GM19240 (cell line): ENCODE measurements around the gene SECISBP2.
"Not testable (repeated sequence)": the region's sequence is repeated elsewhere in the genome, so short reads cannot be mapped to it uniquely, and the experiment has no call there.

Experiments used
- DNase-seq: peaks from one replicate; pipeline ENCODE4 v3.0.0; 2011; ENCODE audit warnings: low spot score; ENCODE audit not compliant: insufficient read length

The SECISBP2 gene

DNA sequence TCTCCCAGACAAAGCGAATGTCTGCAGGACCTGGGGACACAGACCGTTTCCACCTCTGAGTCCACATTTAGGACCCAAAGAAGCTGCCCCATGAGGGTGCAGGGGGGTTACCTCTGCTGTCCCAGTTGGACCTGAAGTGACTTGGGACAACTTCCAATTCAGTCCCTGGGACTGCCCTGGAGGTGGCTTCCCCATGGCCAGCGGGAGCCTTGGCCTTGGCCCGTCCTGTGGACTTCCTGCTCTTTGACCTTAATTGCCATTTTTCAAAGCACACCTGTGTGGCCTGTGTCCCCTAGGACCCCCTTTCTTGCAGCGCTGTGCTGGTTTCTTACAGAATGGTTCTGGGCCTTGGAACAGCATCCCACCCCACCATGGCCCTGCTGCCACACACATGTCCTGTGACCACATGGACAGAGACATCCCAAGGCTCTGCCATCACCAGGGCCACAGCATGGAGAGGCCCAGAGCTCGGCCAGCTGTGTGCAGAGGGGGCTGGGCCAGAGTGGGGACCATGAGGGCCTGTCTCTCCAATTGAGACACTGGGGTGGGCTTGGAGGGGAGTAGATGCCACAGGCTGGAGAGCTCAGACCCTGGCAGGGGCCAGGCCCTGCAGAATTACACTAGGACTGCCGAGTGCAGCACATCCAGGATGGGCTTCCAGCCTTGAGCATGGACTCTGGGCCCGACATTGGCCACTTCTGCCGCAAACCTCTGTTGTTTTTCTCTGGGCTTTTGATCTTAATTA lies 45.8 kb downstream of the SECISBP2 start:
- DNase-seq = no peak

DNA sequence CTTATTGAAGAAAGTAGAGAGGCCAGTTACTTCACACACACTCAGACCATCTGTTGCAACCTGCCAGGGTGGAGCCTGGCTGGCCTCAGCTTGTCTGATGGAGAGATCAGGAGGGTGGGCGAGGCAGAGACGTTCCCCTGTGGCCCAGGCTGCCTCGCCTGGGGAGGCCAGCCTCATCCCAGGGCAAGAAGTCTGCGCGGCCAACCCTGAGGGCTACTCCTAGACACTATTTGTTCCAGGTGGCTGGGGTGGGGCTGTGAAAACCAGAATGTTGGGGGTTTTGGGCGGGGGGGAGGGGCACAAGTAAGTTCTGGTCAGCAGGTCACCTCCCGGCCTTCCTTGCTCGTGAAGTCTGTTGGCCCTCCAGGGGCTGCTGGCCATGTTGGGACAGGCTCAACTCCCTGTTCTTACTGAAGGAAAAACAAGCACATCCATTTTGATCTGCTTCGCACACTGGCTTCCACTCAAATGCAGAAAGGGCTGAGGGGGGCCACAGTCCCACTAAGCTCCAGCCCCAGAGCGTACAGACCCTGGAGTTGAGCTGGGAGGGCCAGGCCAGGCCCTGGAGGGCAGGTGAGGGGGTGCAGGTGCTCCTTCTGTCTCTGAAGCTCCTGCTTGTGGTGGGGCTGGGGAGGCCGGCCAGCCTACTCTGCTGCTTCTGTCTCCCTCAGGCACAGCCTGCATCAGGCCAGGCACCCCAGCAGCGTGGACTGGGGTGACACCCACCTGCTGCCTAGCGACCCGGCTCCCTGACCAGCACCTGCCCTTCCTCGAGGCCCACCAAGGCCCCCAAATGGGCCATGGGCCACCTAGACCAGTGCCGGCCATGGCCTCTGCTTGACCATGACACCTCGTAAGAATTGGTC lies 46.6 kb downstream of the SECISBP2 start:
- DNase-seq = no peak

DNA sequence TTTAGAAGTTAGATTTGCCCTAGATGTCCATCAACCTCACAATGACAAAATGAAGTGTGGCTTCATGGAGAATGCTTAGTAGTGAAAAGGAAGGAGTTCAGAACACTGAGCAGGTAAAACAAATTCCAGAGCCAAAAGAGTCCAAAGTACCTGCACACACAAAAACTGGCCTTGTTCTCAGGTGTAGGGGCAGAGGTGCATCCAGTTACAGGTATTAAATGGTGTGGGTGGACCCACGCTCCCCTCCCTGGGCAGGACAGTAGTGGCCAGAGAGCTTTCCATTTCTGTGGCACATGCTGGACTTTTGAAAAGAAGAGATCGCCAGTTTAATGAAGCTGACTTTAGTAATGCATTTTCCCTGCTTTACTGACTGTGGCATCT lies 47.2 kb downstream of the SECISBP2 start:
- DNase-seq = no peak

DNA sequence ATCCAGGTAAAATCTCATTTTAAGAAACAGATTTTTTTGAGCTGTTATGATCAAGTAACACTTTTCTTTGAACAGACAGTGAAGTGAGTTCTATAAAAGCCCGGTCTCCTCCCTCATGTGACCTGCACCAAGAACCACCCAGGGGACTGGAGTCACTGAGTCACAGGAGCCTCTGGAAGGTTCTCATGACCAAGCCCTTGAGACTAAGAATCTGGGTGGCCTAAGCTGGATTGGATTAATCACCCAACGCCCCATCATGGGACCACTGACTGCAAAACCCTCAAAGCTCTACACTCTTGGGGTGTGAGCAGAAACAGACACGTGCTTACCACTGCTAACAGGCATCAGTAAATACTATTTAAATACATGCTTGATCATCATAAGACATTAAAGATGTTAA lies 48.4 kb downstream of the SECISBP2 start:
- no peak for DNase-seq

DNA sequence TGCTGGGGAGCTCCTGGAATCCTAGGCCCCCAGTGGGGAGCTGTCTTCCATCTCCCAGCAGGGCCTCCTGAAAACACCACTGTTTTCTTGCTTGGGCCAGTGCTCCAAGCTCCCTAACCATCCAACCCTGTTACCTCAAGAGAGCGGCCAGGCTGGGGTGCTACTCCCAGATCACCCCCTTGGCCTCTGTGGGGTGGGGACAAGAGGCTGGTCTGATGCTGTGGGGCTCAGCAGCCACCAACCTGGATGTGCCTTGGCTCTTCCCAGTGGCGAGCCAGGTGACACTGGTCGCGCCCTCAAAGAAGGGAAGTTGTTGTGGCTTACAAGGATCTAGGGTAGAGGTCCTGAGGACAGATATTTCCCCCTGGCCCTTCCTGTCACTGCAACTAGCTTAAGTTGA lies 49.0 kb downstream of the SECISBP2 start:
- no peak for DNase-seq

DNA sequence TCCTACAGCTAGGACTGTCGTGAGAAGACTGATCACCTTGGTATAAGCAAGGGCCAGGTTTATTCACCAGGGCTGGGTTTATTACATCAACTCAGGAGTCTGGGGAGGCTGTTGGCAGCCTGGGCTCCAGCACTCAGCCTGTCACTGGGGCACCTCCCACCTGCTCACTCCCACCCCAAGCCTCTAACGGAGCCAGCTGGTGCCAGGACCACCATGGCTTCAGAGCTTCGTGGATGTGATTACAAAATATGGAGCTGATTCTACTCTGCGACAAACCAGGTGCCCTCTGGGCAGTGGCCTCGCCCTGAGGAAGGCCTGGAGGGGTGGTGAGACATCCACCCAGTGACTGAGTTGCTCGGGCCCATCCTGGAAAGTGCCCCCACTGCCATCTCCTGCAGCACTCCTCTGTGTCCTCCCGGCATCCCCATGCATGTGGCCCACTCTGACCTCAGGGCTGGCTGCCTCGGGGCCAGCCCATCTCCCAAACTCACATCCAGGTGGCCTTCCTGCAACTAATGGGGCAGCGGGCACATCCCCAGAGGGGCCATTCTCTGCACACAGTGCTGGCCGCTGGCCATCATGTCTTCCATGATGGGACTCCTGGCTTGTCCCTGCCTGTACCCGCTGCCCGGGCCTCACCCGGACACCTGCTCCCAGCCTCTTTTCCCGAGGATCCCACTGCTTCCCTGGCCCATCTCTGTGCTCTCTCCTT lies 49.6 kb downstream of the SECISBP2 start:
- DNase-seq = no peak

DNA sequence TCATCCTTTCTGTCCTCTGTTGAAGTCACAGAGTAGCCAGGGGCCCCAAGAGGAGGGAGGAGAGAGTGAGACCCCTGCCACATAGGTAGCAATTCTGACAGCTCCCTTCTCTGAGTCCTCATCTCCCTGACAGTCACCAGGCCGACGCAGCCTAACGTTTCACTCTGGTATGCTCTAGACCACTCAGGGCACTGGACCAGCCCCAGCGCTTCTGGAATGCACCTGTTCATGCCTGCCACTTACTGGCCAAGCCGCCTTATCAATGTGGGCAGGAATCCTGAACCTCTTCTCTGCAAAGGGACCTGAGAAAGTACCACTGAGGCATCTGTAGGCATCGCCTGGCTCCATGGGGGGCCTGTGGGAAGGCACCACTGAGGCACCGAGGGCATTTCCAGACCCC lies 50.2 kb downstream of the SECISBP2 start:
- DNase-seq = no peak

DNA sequence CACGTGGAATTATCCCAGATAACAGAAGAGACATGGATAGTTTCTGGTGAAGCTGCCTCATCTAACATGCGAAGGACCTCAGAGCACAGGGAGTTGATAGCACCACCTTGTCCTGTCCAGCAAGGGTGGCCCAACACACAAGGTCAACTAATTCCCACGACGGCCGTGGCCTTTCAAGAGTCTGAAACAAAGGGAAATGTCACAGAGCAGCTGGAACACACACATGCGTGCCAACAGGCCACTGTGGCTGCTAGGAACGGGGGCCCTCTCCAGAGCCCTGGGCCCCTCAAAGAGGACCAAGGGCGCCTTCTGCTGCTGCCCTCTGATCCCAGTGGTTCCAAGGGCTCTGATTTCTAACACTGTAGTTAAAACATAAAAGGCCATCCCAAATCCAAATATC lies 50.7 kb downstream of the SECISBP2 start:
- DNase-seq = no peak

DNA sequence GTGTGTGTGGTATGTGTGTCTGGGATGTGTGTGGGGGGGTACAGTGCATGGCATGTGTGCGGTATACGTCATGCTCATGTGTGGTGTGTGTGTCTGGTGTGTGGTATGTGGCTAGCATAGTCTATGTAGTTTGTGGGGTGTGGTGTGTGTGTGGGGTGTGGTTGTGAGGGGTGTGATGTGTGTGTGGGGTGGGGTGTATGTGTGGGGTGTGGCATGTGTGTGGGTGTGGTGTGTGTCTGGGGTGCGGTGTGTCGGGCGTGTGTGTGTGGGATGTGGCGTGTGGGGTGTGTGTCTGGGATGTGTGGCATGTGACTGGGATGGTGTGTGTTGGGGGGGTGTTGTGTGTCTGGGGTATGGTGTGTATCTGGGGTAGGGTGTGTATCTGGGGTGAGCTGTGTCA lies 52.3 kb downstream of the SECISBP2 start:
- DNase-seq = no peak

DNA sequence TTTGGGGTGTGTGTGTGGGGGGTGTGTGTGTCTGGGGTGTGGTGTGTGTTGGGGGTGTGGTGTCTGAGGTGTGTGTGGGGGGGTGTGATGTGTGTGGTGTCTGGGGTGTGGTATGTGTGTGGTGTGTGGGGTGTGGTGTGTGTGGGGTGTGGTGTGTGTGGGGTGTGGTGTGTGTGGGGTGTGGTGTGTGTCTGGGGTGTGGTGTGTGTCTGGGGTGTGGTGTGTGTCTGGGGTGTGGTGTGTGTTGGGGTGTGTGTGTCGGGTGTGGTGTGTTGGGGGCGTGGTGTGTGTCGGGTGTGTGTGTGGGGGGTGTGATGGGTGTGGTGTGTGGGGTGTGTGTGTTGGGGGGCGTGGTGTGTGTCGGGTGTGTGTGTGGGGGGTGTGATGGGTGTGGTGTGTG lies 53.5 kb downstream of the SECISBP2 start:
- DNase-seq = not testable (repeated sequence)

DNA sequence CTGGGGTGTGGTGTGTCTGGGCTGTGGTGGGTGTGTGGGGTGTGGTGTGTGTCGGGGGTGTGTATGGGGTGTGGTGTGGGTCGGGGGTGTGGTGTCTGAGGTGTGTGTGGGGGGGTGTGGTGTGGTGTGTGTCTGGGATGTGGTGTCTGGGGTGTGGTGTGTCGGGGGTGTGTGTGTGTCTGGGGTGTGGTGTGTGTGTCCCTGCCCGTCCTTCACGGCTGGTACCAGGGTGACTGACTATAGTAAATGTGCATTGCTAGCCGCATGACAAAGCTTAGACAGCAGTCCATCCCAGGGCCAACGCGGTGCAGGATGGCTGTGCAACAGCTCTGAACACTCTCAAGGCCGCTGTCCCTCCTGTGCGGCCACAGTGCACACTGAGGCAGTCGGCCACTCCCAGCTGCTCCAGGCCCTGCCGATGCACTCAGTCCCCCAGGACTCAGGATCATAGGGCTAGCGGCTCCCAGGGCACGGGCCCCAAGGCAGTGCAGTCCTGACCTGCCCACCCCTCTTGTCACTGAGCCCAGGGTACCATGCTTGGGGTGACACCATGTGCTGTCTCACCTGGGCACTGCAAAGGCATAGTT lies 54.0 kb downstream of the SECISBP2 start:
- no peak for DNase-seq

DNA sequence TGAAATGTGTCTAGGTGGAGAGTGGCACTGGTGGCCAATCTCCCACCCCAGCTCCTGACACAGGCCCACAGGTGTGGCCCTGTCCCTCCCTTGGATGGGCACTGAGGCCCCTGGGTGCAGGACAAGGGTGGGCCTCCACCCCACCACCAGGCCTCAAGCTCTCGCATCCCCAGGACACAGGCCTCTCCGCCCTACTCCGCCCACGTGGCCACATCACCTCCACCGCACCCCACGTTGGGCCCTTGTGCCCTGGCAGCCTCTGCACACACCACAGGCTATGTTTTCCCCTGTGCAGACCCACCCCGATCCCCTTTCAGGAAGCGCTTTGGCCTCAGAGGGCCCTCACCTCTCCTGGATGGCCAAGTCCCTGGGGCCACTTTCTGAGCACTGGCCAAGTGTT lies 54.7 kb downstream of the SECISBP2 start:
- no peak for DNase-seq

DNA sequence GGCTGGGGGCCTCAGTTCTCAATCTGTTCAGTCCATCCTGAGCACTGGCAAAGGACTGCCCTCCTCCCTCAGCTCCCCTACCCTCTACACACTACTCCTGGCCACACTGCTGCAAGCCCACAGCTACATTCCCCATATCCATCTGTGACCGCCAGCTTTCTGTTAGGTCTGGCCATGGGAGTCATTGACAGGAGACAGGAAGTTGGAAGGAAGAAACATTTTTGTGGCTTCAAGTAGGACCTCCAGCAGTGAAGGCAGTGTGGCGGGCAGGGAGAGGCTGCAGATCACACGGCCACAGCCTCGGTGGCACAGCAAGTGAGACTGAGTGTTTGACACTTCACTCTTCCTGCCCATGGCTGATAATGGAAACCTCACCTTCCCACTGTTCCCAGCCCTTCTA lies 55.9 kb downstream of the SECISBP2 start:
- no peak for DNase-seq

DNA sequence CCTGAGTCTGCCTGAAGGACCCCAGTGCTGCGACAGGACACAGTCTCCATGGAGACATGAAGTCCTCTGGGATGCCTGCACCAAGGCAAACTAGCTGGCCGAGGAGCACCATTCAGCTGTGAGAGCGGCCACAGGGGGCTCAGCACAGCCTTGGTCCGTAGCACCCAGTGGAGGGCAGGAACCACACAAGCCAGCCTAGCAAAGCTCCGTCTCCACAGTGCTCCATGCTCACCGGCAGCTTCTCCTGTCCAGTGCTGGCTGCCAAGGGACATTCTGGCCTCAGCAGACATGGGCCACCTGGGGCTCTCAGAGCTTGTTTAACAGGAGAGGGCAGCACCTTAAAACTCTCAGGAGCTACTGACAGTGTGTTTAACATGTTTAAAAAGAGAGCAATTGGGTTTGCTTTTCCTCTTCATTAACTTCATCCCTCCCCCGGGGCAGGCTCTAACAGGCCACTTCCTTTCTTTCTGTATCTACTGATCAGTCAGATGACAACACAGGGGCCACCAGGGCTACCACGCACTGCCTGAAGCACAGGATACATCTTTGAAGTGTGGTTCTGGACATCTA lies 57.0 kb downstream of the SECISBP2 start:
- DNase-seq = peak; percentile 26

DNA sequence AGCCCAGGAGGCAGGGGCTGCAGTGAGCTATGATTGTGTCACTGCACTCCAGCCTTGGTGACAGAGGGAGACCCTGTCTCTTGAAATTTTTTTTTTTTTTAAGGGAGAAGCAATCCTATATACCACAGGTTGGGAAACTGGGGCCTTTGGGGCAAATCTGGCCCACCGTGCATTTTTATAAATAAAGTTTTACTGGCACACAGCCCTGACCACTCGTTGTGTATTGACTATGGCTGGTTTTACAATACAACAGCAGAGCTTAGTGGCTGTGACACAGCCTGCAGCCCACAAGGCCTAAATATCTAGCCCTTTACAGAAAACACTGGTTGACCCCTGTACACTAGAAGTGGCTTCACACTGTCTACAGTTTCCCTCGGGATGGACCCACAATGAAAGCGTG lies 58.0 kb downstream of the SECISBP2 start:
- no peak for DNase-seq

DNA sequence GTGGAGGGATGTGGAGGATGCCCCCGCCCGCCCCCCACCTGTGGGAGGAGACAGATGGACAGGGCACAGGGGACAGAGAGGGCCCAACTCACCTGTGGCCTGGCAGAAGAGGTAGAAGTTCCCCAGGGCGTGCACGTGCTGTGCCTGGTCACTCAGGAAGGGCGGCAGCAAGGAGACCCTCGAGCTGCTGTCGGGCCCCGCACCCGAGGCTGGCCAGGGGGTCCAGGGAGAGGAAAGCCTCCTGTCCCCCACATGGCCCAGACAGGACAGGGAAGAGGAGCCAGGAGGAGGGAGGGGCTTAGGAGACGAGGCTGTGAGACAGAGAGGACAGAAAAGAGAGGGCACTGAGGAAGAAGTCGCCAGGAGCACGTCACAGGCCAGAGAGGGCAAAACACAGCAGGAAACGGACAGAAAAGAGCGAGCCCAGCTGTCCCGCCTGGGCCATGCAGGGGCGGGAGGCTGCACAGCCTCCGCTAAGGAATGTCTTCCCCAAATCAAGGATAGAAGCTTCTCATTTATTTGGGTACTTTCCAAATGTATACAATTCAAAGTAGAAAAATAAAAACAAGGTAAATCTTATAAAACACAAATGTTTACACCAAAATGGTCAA lies 58.5 kb downstream of the SECISBP2 start:
- DNase-seq = no peak

DNA sequence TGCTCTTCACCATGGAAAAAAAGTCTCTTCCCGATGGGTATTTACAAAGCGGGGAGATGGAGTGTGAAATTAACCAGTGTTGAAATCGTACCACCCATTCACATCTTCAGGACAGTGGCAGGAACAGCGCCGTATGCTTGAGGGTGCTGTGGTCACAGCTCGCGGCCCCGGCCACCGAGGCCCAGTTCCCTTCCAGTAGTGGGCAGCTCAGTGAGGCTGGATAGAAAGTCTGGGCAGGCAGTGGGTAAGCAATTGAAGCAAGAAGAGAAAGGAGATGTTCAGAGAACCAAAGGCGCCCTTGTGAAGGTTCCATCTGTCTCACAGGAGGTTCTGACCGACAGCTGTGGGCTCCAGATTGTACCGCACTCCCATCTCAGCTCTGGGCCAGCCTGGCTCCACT lies 59.1 kb downstream of the SECISBP2 start:
- DNase-seq = no peak

DNA sequence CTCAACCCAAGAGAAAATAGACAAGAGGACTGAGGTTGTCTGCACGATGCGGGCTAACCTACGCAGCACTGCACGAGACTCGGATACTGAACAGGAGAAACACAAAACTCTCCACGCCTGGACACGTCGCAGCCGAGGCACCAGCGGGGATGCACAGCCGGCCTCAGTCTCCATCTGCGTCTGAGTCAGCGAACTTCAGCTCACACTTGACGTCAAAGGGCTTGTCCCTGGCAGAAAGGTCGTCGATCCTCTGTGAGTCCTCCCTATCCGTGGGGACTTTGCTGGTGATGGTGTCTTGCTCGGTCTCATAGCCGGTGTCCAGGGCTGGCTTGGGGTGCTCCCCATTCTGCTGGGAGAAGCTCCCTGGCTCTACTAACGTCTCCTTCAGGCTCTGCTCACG lies 60.2 kb downstream of the SECISBP2 start:
- DNase-seq = no peak

DNA sequence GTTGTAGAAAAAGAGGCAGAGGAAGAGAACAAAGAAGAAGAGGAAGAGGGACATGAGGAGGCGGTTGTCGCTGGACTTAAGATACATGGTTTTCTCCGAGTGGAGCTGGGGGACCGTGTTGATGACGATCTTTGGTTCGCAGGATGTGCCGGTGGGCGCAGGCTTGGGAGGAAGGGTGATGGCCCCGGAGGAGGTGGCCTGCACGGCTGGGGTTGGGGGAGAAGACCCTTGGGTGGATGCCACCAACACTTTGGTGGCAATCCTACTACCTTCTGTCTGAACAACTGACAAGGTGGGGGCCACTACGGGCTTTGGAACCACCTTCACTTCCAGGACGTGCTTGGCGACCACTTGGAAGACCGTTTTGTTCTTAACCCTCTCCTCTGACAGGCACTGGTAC lies 60.7 kb downstream of the SECISBP2 start:
- no peak for DNase-seq

DNA sequence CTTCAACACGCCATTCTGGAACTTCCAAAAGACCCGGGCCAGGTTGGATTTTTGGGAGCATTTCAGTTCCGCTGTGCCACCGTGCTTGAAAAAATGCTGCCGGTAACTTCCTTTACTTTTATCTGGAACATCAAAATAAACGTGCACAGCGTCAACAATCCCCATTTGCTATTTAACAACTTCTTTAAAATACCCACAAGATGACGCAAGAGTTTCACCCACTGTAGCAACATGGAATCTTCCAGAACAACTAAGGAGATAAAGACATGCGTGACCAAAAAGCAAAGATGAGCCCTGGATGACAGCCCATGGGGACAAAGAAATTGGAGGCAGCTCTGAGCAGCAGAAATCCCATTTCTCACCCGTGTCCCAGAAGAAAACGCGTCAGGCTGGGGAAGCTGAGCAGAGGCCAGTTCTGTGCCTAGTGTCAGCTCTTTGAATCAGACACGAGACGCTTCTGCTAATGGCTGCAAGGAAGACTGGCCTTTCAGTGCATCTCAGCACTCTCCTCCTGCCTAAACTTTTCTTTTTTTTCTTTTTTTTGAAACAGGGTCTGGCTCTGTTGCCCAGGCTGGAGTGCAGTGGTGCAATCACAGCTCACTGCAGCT lies 61.3 kb downstream of the SECISBP2 start:
- no peak for DNase-seq
